HG03354 (cell line): ENCODE data around the gene ERCC2.

Experiments used
- ATAC-seq: cut with Tn5 transposase; IDR thresholded peaks from one replicate; pipeline ENCODE4 v1.9.1; 2021; ENCODE audit warnings: mild to moderate bottlenecking; ENCODE audit not compliant: unreplicated experiment, poor library complexity, severe bottlenecking

The ERCC2 gene

DNA sequence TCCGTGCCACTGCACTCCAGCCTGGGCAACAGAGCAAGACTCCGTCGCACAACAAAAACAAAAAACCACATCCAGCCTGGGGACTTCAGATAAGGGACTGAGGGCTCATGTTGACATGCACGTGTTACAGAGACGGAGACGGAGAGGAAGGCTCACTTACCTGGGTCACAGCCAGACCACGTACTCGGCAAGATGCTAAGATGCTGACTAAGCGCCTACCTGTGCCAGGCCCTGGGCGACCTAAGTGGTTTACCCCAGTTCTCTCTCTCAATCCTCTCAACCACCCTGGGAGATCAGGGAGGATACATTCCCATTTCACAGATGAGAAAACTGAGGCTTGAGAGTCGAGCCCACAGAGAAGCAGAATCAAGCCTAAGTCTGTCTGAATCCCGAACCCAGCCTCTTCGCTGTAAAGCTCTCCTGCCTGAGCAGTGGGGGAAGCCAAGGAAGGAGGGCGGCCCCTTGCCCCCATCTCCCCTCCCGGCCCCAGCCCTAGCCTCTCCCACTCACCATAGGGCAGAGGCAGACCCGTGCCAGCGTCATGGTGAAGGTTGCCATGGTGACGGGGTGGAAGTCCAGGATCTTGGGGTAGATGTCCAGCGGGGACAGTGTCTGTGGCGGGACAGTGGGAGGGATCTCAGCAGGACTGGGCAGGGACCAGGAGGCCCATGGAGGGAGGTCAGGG, 13.5 kb downstream of the ERCC2 start:
- ATAC-seq: no peak

DNA sequence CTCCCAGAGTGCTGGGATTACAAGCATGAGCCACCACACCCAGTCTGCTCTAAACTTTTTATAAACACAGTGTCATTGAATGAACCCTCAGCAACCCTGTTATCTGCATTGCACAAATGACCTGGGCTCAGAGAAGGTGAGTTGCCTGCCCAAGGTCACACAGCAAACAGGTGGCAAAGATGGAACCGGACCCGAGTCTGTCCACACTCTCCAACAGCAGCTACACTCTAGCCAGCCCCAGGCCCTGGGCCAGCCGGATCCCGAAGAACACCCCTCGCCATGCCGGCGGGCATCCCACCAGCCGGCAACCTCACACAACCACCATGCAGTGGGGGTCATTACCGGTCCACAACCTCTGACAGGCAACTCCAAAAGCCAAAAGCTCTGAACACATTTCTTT, 14.5 kb downstream of the ERCC2 start:
- no peak for ATAC-seq

DNA sequence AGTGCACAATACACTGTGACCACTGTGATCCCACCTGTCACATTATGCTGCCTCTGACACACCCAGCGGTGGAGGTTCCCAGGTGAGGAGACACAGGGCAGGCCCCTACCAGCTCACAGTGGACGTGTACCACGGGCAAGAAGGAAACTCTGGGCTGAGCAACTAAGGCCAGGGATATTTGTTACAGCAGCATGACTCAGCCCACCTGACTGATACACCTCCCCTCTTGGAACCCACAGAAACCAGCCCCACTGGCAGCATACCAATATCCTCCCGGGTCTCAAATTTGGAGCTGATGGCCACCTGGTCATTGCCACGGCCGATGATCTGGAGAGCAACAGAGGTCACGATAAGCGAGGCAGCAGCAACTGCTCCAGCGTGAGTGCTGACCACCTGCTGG, 15.0 kb downstream of the ERCC2 start:
- no peak for ATAC-seq

DNA sequence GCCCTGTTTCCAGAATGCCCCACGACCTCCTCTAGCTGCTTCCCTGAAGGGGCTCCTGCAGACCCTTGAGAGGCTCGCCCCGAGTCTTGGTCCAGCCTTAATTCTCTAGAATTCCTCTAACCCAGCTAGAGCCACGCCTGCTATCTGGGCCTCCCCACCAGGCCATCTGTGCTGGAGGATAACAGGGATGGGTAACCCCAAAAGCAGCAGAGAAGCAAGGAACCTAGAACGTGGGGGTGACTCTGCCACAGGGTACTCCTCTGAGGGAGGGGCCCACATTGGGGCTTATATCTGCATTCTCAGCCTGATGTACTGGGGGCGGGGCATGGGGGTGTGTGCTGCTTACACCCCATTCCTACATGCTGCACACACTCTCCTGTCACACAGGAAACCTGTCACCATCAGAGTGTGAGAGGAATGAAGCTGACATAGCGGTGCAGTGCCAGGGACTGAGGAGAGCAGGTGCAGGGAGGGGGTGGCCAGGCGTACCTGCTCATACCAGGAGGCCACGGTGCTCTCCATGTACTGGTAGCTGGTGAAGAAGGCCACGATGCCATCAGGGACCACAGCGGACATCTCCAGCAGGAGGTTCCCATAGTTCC, 16.0 kb downstream of the ERCC2 start:
- ATAC-seq: no peak

- no peak for ATAC-seq
Observed at GRCh38 chr19:45352914-45353796, 17.2 kb downstream of the ERCC2 start.

DNA sequence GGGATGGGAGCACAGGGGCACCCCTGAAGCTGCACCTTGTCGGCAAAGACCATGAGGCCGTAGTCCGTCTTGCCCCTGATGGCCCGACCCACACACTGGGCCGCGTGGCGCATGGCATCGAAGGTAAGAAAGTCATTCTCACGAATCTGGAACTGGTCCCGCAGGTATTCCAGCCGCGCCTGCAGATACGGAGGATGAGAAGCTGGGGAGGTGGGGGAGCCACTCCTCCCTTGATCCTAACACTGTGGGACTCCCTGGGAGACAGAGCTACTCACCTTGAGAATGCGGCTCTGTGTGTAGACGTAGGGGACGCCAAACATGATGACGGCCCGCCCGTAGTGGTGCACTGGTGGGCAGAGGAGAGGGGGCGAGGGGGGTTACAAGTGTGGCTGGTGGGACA, 17.9 kb downstream of the ERCC2 start:
- ATAC-seq: no peak

GRCh38 chr19:45352062-45352461, 18.3 kb downstream of the ERCC2 start:
- no peak for ATAC-seq

DNA sequence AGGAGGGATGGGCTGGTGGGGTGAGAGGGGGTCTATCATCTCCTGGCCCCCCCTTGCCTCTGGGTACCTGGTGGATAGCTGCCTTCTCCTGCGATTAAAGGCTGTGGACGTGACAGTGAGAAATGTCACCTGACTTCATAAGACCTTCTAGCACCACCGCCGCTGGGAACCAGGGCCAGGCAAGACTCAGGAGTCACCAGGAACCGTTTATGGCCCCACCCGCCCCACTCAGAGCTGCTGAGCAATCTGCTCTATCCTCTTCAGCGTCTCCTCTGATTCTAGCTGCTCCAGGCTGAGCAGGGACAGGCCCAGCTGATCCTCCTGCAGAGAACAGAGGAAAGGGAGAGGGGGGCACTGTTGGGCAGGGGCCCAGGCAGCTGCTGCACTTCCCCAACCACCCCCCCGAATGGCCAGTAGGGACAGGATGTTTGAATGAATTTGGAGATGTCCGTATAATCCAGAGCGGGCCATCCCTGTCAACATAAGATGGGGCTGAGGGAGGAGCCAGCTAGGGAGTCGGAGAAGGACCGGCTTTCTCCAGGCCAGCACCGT, 18.9 kb downstream of the ERCC2 start:
- ATAC-seq: no peak

DNA sequence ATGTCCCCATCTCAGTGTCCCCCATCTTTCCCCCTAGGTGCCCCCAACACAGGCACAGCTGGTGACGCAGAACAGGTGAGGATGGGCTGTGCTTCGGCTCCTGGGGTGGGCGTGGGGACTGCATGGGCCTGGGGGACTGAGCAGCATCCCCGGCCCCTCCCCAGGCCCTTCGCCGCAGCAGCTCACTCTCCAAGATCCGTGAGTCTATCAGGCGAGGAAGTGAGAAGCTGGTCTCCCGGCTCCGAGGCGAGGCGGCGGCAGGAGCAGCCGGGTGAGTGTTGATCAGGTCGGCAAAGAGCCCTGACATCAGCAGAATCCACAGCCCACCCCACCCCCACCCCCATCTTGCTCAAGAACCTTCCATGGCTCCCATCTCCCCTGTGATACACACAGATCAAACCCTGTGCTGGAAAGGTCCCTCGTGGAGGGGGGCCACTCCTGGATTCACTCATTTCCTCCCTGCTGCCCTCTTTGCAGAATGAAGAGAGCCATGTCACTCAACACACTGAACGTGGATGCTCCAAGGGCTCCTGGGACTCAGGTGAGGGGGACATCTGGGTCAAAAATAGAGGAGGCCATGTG, 19.8 kb downstream of the ERCC2 start:
- no peak for ATAC-seq

DNA sequence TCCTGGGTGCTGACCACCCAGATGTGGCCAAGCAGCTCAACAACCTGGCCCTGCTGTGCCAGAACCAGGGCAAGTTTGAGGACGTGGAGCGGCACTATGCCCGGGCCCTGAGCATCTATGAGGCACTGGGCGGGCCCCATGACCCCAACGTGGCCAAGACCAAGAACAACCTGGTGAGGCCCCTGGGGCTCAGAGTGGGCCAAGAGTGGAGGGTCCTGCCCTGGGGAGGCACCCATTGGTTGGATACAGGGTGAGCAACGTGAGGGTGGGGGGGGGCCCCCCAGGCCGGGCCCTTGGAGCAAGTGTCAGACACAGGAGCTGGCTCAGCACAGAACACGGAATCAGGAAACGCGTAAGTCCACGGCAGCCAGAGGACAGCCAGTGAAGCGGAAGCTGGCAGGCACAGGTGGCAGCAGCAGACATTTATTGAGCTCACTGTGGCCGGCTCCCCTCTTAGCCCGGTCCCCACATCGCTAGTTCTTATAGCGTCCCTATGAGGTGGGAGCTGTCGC, 20.9 kb downstream of the ERCC2 start:
- ATAC-seq: no peak

DNA sequence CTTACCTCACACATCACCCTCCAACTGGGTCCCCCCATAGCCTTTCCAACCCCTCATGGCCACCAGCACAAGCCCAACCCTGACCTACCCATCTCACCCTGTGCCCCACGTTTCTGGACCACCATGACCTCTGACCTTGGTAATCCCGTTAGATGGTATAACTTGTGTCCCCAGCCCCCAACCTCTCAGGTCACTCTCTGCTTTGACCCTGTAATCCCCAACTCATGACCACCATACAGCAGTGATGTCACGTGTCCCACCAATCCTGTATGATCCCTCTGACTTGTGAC, 21.3 kb downstream of the ERCC2 start:
- no peak for ATAC-seq

GRCh38 chr19:45348367-45349125, 21.8 kb downstream of the ERCC2 start:
- ATAC-seq: no peak

GRCh38 chr19:45347570-45348366, 22.6 kb downstream of the ERCC2 start:
- ATAC-seq: no peak

DNA sequence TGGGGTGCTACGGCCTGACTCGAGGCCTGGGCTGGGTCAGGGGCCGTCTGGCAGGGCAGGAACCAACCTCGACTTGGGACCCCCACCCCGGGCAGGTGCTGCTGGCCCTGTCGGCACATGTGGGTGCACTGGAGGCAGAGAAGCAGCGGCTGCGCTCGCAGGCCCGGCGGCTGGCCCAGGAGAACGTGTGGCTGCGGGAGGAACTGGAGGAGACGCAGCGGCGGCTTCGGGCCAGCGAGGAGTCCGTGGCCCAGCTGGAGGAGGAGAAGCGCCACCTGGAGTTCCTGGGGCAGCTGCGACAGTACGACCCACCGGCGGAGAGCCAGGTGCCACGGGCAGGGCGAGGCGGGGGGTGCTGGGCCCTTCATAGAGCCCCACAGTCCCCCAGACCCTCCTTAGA, 23.9 kb downstream of the ERCC2 start:
- ATAC-seq: no peak

- ATAC-seq: no peak
Observed at GRCh38 chr19:45345506-45345860, 24.9 kb downstream of the ERCC2 start.

DNA sequence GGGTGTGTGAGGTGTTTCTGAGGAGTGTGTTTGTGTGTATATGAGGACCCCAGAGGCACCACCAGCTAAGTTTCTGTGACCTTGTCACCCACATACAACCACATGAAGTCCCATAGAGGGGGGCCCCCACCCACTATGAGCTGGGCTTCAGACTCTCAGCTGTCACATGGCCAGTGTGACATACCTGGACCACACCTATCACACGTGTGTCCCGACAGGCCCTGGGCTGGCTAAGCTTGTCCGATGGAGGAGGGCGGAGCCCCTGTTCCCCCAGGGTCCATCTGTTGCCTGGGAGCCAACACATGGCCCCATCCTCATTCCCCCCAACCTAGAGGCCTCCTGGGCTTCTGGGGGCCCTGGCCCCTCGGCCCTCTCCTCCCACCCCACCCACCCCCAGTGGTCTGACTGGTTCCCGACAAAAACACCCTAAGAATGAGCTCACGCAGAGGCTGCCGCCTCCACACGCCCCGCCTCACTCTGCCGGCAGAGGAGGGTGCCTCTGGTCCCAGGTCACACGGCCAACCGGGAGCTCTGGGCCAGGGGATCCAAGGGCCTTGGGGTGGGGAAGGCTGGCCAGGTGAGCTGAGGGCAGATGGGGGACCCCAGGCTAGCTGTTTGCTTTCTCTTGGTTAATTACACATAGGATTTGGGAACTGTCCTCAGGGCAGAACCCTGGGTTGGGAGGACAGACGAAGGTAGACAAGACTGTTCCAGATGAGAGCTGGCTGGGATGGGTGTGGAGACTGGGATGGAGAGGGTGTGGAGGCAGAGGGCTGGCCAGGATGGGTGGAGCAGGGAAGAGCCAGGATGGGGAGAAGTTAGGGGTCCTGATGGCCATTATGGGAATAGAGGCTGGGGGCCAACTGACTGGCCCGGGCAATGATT, 25.5 kb downstream of the ERCC2 start:
- no peak for ATAC-seq

DNA sequence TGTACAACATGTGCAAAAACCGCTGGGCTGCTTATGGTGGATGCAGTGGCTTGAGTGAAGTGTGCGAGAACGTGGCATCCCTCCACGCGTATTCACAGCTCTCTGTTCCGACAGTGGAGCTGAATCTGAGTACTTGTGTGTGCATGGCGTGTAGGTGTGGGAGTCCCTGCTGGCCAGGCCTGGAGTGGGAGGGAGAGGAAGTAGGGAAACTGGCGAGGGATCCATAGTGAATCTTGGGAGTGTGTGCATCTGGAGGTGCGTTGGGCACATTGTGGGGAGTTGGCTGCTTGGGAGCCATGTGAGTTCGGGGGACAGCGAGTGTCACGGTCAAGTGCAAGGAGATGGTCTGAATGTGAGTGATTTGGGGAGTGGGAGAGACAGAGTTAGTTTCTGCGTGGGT, 27.5 kb downstream of the ERCC2 start:
- ATAC-seq: no peak

GRCh38 chr19:45340899-45341453, 29.4 kb downstream of the ERCC2 start:
- no peak for ATAC-seq
